ENCODE measurements around the gene MAPK4.

Gene MAPK4

DNA sequence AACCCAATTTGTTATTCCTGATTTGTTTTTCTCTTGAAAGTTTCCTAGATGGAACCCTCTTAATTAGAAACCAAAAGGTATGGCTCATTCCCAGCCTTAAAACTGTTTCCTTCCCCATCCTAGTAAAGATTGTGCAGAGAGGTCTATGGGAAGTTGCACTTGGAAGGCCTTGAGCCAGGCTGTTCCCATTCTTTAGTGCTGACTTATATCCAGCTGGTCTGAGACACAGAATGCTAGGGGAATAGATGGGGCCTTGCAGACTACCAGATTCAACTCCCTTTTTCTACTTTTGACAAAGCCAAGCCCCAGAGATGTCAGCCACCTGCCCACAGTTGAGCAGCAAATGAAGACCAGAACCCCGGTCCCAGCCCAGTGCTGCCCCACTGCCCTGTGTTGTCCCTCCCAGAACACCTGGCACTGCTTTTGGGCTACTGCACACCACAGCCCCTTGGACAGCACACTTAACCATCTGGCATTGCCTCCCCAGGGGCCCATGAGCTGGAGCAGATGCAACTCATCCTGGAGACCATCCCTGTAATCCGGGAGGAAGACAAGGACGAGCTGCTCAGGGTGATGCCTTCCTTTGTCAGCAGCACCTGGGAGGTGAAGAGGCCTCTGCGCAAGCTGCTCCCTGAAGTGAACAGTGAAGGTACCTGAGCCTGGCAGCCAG lies 161.7 kb downstream of the MAPK4 start:
- Histone ChIP-seq H4K20me1 (ENCODE audit: insufficient read depth, low read length, poor library complexity, severe bottlenecking) (no peaks in the 10 kb centered on the region), H3K4me3 (ENCODE audit: low read length, poor library complexity, severe bottlenecking) (no peak overlapping the region), H3K27me3 (ENCODE audit: insufficient read depth, low read length, poor library complexity, severe bottlenecking) (no peaks in the 10 kb centered on the region), H3K79me2 (ENCODE audit: insufficient read depth, low read length) (no peaks in the 10 kb centered on the region), H3K9me3 (ENCODE audit: insufficient read depth, low read depth, low read length) (no peaks in the 10 kb centered on the region; the same call in 1 of the 2 replicates), H3K4me1 (ENCODE audit: insufficient read depth, low read length, poor library complexity, severe bottlenecking) (no peaks in the 10 kb centered on the region), H3K4me2 (ENCODE audit: low read depth, low read length, poor library complexity, severe bottlenecking) (no peak overlapping the region), H3F3A (ENCODE audit: low read depth) (no peaks in the 10 kb centered on the region), H3K9ac (ENCODE audit: low read depth, low read length, poor library complexity, severe bottlenecking) (no peak overlapping the region), H2AFZ (ENCODE audit: low read length) (no peak overlapping the region), H3K36me3 (ENCODE audit: insufficient read depth, low read length) (no peaks in the 10 kb centered on the region), H3K9me2 (replicated peaks; ENCODE audit: low read depth, low read length) (no peaks in the 10 kb centered on the region)
- TF ChIP-seq, protein P1, sequence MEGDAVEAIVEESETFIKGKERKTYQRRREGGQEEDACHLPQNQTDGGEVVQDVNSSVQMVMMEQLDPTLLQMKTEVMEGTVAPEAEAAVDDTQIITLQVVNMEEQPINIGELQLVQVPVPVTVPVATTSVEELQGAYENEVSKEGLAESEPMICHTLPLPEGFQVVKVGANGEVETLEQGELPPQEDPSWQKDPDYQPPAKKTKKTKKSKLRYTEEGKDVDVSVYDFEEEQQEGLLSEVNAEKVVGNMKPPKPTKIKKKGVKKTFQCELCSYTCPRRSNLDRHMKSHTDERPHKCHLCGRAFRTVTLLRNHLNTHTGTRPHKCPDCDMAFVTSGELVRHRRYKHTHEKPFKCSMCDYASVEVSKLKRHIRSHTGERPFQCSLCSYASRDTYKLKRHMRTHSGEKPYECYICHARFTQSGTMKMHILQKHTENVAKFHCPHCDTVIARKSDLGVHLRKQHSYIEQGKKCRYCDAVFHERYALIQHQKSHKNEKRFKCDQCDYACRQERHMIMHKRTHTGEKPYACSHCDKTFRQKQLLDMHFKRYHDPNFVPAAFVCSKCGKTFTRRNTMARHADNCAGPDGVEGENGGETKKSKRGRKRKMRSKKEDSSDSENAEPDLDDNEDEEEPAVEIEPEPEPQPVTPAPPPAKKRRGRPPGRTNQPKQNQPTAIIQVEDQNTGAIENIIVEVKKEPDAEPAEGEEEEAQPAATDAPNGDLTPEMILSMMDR (conservative IDR thresholded peaks at IDR 0.05; ENCODE audit: low read length) = no peak
- no peak for TF ChIP-seq EZH2phosphoT487 (IDR thresholded peaks at IDR 0.05; ENCODE audit: borderline replicate concordance)

DNA sequence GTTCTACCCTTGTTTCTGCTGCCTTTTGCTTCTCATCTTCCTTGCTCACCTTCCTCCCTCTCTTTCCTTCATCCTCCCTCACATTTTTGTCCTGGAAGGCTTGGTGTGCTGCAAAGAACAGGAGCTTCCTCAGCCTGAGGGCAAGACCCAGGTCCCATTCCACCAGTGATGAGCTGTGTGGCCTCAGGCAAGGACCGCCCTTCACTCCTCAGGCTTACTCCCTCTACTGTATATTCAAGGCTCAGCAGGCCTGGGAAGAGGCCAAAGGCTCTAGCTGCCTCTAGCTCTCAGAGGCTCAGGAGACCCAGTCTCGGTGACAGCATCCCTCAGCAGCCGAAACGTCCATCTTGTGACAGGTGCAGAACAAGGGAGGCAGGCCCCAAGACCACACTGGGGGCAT lies 162.4 kb downstream of the MAPK4 start:
- Histone ChIP-seq H4K20me1 (ENCODE audit: insufficient read depth, low read length, poor library complexity, severe bottlenecking) (no peaks in the 10 kb centered on the region), H3F3A (ENCODE audit: low read depth) (no peaks in the 10 kb centered on the region), H3K79me2 (ENCODE audit: insufficient read depth, low read length) (no peaks in the 10 kb centered on the region), H3K36me3 (ENCODE audit: insufficient read depth, low read length) (no peaks in the 10 kb centered on the region), H3K4me3 (ENCODE audit: low read length, poor library complexity, severe bottlenecking) (no peak overlapping the region), H3K4me2 (ENCODE audit: low read depth, low read length, poor library complexity, severe bottlenecking) (no peak overlapping the region), H3K4me1 (ENCODE audit: insufficient read depth, low read length, poor library complexity, severe bottlenecking) (no peaks in the 10 kb centered on the region), H2AFZ (ENCODE audit: low read length) (no peak overlapping the region), H3K9ac (ENCODE audit: low read depth, low read length, poor library complexity, severe bottlenecking) (no peak overlapping the region), H3K9me3 (ENCODE audit: insufficient read depth, low read depth, low read length) (no peaks in the 10 kb centered on the region; the same call in 1 of the 2 replicates), H3K9me2 (replicated peaks; ENCODE audit: low read depth, low read length) (no peaks in the 10 kb centered on the region), H3K27me3 (ENCODE audit: insufficient read depth, low read length, poor library complexity, severe bottlenecking) (no peaks in the 10 kb centered on the region)
- TF ChIP-seq EZH2phosphoT487 (IDR thresholded peaks at IDR 0.05; ENCODE audit: borderline replicate concordance) = no peak
- TF ChIP-seq, protein P1 (conservative IDR thresholded peaks at IDR 0.05; ENCODE audit: low read length) = no peak

DNA sequence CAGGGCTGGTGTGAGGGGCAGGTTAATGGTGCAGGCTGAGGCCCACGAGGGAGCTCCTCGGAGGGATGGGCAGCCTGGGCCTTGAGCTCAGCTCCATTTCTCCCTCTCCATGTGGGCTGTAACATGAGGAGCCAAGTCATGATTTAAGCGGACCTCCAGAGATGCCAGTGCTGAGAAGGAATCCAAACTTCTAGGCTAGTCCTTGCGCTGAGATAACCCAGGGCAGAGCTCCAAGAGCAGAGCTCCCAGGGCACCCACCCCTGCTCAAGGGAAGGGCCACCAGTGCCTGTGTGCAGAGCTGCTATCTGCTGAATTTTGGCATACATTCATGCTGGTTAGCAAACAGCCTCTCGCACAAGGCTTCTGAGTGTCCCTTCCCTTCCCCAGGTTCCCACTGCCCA lies 164.9 kb downstream of the MAPK4 start:
- H3K9me3 ChIP-seq (ENCODE audit: insufficient read depth, low read depth, low read length) = no peaks in the 10 kb centered on the region; the same call in 1 of the 2 replicates
- H3K4me3 ChIP-seq (ENCODE audit: low read length, poor library complexity, severe bottlenecking) = no peak overlapping the region
- no peak overlapping the region for H3K9ac ChIP-seq (ENCODE audit: low read depth, low read length, poor library complexity, severe bottlenecking)
- H3K27me3 ChIP-seq (ENCODE audit: insufficient read depth, low read length, poor library complexity, severe bottlenecking) = no peaks in the 10 kb centered on the region
- H3F3A ChIP-seq (ENCODE audit: low read depth) = no peaks in the 10 kb centered on the region
- no peaks in the 10 kb centered on the region for H3K4me1 ChIP-seq (ENCODE audit: insufficient read depth, low read length, poor library complexity, severe bottlenecking)
- H3K9me2 ChIP-seq (replicated peaks; ENCODE audit: low read depth, low read length) = no peaks in the 10 kb centered on the region
- no peak for TF ChIP-seq EZH2phosphoT487 (IDR thresholded peaks at IDR 0.05; ENCODE audit: borderline replicate concordance)
- TF ChIP-seq, protein P1 (conservative IDR thresholded peaks at IDR 0.05; ENCODE audit: low read length) = no peak
- H3K79me2 ChIP-seq (ENCODE audit: insufficient read depth, low read length) = no peaks in the 10 kb centered on the region
- no peak overlapping the region for H3K4me2 ChIP-seq (ENCODE audit: low read depth, low read length, poor library complexity, severe bottlenecking)
- H4K20me1 ChIP-seq (ENCODE audit: insufficient read depth, low read length, poor library complexity, severe bottlenecking) = no peaks in the 10 kb centered on the region
- H2AFZ ChIP-seq (ENCODE audit: low read length) = no peak overlapping the region
- no peaks in the 10 kb centered on the region for H3K36me3 ChIP-seq (ENCODE audit: insufficient read depth, low read length)
